HFF-Myc (cell line): ENCODE data around the gene SPOCD1.

Source experiments
- DNase-seq: peaks from one replicate; pipeline ENCODE4 v3.0.0-alpha.2; 2011; ENCODE audit warnings: low read depth; ENCODE audit errors: extremely low read depth
- H3K4me3 ChIP-seq: replicated peaks from 2 replicates; pipeline ENCODE4 v1.5.1; 2011; ENCODE audit warnings: low read depth, mild to moderate bottlenecking, control low read depth, low read length
- TF ChIP-seq, protein P1 (sequence below): IDR thresholded peaks from 2 replicates; pipeline ENCODE4 v1.5.1; 2012; ENCODE audit warnings: mild to moderate bottlenecking, low read depth, low read length, control low read depth; ENCODE audit errors: missing control alignments

SPOCD1 gene

DNA sequence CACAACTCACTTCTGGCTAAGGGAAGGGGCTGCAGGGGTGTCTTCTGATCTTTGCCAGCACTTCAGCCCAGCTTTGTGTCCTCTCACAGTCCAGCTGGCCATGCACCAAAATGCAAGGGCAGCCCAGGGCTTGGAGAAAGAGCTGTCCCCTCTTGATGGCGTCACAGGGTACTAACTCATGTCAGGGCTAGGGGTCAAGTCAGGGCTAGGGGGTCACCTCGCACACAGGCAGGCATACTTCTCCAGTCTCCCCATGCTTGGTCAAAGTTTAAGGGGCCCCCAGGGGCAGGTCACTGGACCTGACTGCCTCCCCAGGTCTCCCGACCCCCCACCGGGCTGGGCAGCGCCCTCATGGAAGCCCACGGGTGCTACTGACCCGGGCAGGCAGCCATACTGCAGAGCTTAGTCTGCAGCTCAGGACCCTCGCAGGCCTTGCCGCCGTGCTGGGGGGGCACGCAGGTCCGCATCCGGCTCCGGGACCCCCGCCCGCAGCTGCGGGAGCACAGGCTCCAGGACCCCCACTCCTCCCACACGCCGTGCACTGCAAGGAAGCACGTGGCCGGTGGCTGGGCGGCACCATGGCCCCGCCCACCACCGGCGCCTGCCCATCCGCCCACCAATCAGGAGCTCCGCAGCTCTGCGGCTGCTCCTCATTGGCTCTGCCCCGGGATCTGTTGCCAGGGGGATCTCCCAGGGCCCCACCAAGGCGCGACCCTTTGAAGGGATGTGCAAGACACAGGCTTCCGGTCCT is 73.2 kb downstream of the SPOCD1 start:
- DNase-seq, result no peak
- TF ChIP-seq, protein P1, sequence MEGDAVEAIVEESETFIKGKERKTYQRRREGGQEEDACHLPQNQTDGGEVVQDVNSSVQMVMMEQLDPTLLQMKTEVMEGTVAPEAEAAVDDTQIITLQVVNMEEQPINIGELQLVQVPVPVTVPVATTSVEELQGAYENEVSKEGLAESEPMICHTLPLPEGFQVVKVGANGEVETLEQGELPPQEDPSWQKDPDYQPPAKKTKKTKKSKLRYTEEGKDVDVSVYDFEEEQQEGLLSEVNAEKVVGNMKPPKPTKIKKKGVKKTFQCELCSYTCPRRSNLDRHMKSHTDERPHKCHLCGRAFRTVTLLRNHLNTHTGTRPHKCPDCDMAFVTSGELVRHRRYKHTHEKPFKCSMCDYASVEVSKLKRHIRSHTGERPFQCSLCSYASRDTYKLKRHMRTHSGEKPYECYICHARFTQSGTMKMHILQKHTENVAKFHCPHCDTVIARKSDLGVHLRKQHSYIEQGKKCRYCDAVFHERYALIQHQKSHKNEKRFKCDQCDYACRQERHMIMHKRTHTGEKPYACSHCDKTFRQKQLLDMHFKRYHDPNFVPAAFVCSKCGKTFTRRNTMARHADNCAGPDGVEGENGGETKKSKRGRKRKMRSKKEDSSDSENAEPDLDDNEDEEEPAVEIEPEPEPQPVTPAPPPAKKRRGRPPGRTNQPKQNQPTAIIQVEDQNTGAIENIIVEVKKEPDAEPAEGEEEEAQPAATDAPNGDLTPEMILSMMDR, result no peak
- no peak overlapping the region for H3K4me3 ChIP-seq
